Fibroblast of skin of scalp (primary cell): ENCODE data around the gene ACSS1.

Source experiments
- DNase-seq: peaks from one replicate; pipeline ENCODE4 v3.0.0-alpha.2; 2013

Gene ACSS1

DNA sequence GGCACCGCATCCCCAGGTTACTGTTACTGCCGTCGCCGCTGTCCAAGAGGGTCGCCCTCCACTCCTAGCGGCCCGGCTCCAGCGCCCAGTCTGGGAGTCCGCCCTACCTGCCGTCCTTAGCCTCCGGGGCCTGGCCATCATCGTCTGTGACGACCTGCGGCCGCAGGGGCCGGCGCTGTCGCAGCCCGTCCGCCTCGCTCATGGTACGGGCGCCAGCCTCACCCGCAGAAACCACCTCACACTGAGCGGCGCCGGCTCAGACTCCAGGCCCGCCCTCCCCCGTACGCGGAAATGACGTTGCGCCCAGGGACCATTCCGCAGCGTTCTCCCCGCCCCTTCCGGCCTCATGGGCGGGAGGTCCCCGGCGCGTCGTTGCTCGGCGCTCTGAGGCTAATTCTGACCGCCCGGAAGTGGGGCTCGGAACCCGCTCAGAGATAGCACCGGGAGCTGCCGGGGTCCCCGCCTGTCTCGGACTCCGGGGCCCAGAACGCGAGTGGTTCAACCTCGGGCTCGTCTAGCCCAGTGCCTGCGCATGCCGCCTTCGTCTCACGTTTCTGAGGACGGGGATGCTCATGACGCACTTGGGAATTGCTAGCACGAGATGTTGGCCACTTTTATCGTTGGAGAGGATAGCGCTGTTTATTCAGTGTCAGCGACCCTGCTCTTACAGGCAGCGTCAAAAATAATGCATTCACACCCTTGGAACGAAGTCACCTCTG, 65.3 kb downstream of the ACSS1 start, which contains the start of gene APMAP:
TSS of gene APMAP (minus strand) at position 265 of the 719 bp plus-strand sequence. CDS start at position 202, 63 bp downstream.
- peak; percentile 94 for DNase-seq

- DNase-seq: no peak
These were observed 65.9 kb downstream of the ACSS1 start for GRCh38 chr20:24991897-24992486.

DNA sequence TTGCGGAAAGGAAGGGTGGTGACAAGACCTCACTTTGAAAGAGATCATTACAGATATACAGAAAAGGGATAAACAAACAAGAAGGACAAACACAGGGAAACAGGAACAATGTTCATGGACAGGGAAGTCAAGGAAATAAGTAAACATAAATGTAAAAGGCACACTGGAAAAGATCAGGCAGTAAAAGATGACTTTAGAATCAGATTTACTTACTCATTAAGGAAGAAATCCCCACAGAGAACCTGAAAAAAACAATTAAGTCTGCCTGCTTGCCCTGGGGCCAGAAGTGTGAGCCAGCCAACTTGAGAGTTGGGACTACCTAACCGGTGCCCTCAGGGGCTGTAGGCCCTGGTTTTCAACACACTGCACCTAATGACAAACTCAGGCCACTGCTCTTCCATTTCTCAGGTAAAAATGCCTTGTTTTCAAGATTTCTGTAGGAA, 67.1 kb downstream of the ACSS1 start:
- DNase-seq: no peak

DNA sequence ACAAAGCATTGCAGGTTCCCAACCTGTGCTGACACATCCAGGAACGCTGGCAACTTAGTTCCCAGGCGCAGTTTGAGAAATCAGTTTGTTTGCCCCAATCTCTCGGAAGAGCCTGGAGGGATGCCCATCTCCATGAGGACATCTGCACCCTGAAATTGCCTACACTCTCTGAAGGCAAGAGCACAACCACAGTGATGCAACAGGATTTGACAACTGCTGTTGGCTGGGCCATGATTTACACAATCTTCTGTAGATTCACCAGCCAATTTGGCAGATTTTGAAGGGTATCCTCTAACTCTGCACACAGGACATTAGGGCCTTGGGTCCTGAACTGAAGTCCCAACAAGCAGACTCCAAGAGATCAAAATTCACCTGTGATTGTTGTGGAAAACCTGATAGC, 68.8 kb downstream of the ACSS1 start:
- no peak for DNase-seq

DNA sequence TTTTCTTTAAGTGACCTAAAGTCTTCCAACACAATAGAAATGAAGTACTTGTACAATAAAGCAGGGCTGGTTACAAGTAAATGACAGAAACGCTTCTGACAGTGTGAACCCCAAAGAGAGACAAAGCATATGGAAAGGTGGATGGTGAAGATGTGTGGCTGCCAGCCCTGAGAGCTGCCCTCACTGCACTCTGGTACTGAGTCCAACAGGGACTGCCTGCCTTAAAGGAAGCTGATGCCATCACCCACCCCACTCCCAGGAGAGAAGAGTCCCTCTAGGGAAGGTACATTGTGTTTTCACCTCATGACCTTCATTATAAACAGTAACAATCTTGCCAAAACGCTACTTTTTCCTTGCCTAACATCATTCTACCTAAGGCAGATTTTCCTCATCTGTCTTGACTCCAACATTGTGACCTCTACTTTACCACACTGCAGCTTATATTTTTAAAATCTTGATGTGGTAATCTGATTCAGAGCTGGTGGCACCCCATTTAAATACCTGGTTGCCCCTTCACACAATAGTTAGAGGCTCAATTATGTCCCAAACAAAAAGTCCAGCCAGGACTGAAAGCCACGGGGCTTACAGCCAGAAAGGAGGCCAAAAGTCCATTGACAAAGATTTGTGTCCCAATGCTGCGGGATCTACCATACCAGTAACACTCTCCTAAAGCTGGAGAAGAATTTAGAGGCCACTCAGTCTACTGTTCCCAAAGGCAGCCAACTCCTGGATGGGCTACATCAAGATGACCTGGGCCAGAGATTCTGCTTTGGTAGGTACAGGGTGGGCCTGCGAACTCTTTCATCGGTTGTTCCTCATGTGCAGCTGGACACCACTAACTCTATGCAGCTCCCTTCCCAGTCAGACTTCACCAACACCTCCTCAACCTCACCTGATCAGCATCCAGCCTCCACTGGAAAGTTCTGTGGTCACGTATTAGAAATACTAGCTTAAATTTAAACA, 69.8 kb downstream of the ACSS1 start:
- no peak for DNase-seq

- DNase-seq: no peak
These were observed 70.7 kb downstream of the ACSS1 start for GRCh38 chr20:24987244-24987643.

GRCh38 chr20:24986436-24987015, 71.4 kb downstream of the ACSS1 start:
- DNase-seq: no peak

DNA sequence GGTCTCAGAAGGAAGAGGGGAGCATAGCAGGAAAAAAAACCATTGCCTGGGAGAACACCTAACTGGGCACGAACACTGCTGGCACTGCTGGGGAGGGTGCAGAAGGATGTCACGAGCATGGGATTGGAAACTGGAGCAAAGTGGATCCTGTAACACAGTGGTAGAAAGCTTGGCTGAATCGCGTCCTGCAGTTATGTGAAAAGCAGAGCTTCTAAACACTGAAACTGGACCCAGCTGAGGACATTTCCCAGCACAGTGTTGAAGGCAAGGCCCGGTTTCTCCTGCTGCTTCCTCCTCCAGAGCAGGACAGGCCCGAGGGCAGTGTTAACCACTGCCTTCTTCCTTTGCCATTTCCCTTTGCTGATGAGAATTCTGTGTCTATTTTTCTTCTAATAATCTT, 72.1 kb downstream of the ACSS1 start:
- DNase-seq: no peak

- no peak for DNase-seq
These were observed 72.8 kb downstream of the ACSS1 start for GRCh38 chr20:24984961-24985640.

DNA sequence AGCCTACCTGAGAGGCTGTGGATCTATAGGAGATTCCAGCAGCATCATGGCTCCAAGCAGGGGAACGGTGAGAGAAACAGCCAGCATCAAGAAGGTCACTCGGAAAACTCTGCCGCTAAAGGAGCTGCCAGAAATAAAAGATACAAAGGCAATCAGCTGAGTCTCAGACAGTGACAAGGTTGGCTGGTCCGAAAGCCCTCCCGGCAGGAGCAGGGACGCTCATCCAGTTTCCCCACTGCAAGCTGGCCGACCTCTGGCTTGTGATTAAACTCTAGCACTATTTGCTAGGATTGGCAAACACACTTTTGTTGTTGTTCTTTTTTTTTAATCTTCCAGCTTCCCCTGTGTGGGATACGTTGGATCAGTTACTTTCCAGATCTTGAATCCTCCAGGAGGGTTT, 74.0 kb downstream of the ACSS1 start:
- DNase-seq: no peak

DNA sequence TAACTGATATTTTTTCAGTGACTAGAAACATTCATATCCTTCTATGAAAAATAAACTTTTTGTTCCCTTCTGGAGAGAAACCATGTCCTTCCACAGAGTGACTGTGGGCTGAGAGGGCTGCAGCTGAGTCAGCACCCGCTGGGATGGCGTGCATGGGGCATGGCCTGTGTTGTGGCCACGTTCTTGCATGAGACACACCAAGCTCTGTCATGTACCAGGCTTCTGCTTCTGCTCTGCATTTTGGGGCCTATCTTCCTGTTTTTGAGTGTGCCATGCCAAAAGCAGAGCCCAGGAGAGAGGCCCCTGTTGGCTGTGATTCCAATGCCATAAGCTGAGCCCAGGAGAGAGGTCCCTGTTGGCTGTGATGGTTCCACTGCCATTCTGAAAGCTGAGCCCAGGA, 76.1 kb downstream of the ACSS1 start:
- no peak for DNase-seq

GRCh38 chr20:24981282-24981681, 76.7 kb downstream of the ACSS1 start:
- no peak for DNase-seq

- no peak for DNase-seq
These were observed 77.5 kb downstream of the ACSS1 start for GRCh38 chr20:24980291-24981053.

DNA sequence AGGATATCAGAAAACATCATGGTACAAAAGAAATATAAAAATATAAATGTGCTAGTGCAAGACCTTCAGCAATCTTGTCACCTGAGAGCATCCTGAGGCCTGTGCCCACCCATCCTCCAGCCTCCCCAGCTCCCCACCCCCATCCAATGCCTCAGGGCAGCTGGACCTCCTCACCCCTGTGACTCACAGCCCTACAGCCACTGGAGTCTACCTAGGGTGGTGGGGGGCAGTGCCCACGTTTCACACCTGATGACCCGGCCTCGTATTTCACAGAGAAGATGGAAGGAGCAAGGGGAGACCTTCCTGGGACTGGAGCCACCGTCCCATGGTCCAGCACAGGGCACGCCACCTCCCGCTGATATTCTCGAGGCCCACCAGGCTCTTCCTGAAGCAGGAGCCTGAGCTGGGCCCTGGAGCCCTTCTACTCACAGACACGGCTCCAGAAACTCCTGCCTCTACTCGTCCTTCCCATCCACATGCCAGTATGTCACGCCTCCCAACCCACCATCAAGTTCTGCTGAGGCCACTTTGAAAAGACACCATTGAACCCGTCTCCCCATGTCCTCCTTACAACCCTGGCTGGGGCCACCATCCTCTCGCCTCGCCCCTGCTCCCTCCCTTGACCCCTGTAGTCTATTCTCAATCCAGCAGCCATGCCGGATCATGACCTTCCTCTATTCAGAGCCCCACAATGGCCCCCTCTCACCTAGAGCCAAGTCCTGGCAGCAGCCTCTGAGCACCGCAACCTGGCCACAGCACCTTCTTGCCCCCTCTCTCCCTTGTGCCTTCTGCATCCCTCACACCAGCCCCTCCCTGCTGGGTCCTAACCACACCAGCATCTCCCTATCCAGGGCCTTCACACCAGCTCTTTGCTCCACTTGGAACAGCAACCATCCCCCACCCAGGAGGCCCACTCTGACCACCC, 78.6 kb downstream of the ACSS1 start:
- no peak for DNase-seq

DNA sequence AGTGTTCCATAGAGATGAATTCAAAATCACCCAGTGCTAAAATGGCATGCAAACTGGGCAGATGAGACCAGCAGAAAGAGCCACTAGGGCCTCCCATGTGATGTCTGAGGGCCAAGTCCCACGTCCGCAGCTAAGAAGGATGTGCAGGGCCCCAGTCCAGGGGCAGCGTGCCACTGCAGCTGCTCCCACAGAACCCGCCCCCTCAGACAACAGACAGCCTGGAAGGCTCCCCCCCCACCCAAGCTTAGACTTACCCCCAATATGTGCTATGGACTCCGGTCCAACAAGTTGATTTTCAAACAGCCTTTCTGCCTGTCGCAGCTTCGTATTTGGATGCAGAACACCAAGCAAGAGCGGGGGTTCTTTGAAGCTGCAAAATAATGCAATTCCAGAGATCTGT, 79.4 kb downstream of the ACSS1 start:
- DNase-seq: no peak

- DNase-seq: no peak
These were observed 80.1 kb downstream of the ACSS1 start for GRCh38 chr20:24977797-24978196.

DNA sequence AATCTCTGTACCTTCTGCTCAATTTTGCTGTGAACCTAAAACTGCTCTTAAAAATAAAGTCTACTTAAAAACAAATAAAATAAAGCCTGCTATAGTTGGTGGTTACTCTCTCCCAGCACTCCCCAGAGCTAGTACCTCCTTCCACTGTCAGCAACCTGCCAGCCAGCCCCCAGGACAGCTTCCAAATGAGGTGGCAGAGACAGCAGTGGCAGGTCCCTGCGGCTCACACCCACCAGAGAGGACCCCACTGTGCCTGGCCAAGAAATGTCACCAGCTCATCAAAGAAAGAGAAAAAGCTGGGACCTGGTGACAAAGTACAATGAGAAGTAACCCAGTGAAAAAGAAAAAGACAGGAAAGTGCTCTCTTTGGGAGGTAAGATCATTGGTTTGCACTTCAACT, 80.6 kb downstream of the ACSS1 start:
- no peak for DNase-seq

DNA sequence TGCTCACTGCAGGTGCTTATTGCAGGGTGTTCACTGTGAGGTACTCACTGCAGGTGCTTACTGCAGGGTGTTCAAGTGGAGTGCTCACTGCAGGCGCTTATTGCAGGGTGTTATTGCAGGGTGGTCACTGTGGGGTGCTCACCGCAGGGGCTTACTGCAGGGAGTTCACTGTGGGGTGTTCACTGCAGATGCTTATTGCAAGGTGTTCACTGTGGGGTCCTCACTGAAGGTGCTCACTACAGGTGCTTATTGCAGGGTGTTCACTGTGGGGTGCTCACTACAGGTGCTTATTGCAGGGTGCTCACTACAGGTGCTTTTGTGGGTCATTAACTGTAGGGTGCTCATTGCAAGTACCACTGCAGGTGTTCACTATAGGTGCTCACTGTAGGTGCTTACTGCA, 85.6 kb downstream of the ACSS1 start:
- DNase-seq: no peak

- DNase-seq: no peak
These were observed 86.4 kb downstream of the ACSS1 start for GRCh38 chr20:24971376-24972101.

- DNase-seq: no peak
These were observed 87.2 kb downstream of the ACSS1 start for GRCh38 chr20:24970754-24971153.
